Nasal cavity respiratory epithelium epithelial cell of viscerocranial mucosa (primary cell): ENCODE measurements around the gene STIP1. TPM values are rescaled to one million over a fixed set of nuclear protein-coding genes. Genes with fewer than 3 reads are reported as not detected.

Experiments used
- total RNA-seq: library from RNA; depleted of rRNA; stranded (reverse); fragments of >200 nt; gene quantifications from 2 replicates; pipeline ENCODE4 v1.2.3, GENCODE V29; 2014

The STIP1 gene
- total RNA-seq: 101 and 162 TPM in 2 replicates

GRCh38 chr11:64185693-64186491, at the start of gene STIP1:
STIP1 (plus strand) TSS chr11:64186171; CDS start chr11:64186262, 91 bp downstream.

GRCh38 chr11:64165842-64166635, 19.9 kb upstream of the STIP1 start, which contains the start of gene MACROD1:
MACROD1 (minus strand) TSS chr11:64166113; CDS start chr11:64165994, 119 bp downstream.

DNA sequence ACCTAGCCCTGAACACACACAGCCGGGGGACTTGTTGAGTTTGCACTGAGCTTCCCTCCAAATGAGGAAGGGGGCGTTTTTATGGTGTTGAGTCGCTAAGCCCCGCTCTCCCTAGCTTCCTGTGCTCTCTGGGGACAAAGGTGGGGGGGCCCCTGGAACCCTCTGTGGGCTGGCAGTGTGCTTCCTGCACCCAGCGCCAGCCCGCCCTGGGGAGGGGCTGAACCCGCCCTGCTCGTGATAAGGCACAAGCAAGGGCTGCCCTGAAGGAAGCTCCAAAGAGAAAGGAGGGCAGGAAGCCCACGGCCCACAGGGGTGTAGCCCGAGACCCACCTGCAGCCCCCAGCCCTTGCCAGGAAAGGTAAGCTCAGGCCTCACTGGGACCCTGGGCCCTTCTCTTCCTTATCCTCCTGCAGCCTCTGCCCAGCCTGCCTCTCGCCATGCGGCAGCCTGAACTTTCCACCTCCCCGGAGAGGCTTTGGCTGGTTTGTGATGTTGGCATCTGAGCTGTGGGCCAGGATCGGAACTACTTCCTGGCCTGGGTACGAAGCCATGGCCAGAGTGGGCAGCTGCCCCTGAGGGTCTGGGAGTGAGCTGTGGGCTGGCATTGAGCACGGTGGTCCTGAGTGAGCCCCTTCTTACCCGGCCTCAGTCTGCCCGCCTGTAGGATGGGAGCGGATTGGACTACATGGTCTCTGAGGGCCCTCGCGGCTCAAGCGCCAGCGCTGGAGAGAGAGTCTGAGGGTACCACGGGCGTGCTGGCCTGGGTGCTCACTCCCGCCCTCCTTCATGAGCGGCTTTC, 20.7 kb downstream of the STIP1 start, which contains the start of gene FERMT3:
Gene FERMT3, plus strand, starts transcription at position 265 of the 799 bp plus-strand sequence. CDS start 644 bp downstream, outside the sequence.

DNA sequence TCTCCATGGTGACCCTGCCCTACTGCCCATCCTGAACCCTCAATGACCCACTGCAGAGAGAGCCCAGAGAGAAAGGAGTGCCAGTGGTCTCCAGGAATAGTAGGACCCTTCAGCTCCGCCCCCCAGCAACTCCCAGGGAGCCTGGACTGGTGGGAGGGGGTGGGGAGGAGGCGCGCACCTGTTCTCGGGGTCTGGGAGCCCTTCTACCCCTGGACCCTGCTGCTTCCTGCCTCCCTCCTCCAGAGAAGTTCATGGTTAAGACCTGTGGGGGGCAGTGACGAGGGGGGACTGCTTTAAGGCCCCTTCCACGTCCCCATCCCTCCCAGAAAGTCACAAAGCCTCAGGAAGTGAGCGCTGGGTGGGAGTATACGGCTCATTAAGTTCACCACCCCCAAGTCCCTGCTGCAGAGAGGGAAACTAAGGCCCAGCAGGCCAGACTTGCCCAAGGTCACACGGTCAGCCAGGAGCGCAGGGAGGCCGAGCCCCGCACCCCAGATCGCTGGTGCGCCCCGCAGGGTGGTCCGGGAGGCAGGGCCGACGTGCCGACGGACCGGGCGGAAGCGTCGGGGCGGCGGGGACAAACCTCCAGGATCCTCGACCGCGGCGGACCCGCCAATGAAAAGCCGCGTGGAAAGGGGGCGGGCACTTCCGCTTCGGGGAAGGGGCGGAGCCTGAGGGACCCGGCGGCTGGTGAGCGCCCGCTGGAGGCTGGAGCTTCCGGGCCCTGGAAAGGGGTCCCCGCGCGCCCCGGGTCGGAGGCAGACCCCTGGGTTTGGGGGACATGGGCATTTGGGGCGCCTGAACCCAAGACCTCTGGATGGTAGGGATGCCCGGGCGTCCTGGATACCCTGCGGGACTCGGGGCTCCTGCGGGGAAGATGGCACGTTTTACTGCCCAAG, 39.9 kb downstream of the STIP1 start, which contains the start of the genes NUDT22 and TRPT1:
Gene NUDT22, plus strand, starts transcription at position 667 of the 899 bp plus-strand sequence. CDS start 379 bp downstream, outside the sequence.
Gene TRPT1, minus strand, starts transcription at position 579 of the 899 bp plus-strand sequence. Its CDS starts 326 bp downstream, at position 253.

DNA sequence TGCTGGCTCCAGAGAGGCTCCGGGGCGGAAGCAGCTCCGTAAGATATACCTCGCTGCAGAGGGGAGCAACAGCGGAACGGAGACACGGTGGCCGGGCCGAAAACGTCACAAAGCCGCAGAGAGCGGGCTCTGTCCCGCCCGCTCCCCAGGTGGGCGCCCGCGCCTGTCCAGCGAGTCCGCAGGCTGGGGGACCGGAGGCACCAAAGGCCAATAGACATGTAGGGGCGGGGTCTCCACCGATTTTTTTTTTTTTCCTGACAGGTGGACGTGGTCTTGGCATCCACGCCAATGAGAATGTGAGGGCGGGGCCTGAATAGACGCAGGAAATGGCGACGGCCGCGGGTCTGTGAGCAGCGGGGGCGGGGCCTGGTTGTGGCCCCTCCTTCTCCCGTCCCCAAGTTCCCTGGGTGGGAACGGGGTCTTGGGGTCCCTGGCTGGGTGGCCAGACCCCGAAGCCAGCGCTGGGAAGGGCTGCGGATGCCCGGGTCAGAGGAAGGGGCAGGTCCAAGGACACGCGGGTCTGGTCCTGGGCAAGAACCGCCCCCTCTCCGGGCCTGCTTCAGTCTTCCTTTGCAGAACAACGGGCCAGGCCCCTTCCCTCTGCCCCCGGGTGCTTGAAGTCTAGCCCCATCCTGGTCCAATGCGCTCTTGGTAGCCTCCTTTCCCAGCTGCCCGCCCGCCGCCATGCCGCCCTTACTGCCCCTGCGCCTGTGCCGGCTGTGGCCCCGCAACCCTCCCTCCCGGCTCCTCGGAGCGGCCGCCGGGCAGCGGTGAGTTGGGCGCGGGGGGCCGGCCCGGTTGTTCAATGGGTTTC, 44.4 kb downstream of the STIP1 start, which contains the start of gene DNAJC4:
Gene DNAJC4, plus strand, starts transcription at position 378 of the 814 bp plus-strand sequence. Its CDS starts 307 bp downstream, at position 685.

DNA sequence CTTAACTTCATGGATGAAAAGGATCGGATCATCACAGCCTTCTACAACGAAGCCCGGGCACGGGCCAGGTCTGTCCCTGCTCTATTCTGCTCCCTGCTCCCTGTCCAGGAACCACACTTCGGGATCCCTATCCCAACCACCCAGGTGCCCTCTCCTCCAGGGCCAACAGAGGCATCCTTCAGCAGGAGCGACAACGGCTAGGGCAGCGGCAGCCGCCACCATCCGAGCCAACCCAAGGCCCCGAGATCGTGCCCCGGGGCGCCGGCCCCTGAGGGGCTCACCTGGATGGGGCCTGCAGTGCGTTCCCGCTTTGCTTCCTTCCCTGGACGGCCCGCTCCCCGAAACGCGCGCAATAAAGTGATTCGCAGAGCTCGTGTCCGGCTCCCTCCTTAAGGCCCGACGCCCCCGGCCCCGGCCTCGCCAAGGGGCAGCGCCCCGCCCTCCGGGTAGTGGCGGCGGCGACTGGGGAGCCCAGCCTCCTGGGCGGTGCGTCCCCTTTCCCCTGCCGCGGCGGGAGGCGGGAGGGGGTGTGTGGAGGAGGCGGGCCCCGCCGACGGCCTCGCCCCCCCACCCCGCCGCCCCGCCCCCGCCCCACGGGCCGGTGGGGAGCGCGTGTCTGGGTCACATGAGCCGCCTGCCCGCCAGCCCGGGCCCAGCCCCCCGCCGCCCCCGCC, 48.1 kb downstream of the STIP1 start, which contains the start of gene VEGFB:
Gene VEGFB, plus strand, starts transcription at position 672 of the 674 bp plus-strand sequence. CDS start 250 bp downstream, outside the sequence.

GRCh38 chr11:64240435-64241240, 54.7 kb downstream of the STIP1 start, which contains the start of gene FKBP2:
FKBP2 (plus strand) TSS chr11:64241095; CDS start chr11:64242388, 1,293 bp downstream.

GRCh38 chr11:64246871-64247728, 61.1 kb downstream of the STIP1 start, which contains the start of gene PPP1R14B:
PPP1R14B (minus strand) TSS chr11:64246943; CDS start chr11:64246673, 270 bp downstream.

GRCh38 chr11:64251016-64251752, 65.2 kb downstream of the STIP1 start, which contains the start of gene PLCB3:
PLCB3 (plus strand) TSS chr11:64251530; CDS start chr11:64251650, 120 bp downstream.

Other genes with a start within 250 kb of the STIP1 start
- gene NAA40, start 247.2 kb upstream of the STIP1 start, total RNA-seq: 4.8 and 13.0 TPM in 2 replicates
- gene COX8A, start 211.6 kb upstream of the STIP1 start, total RNA-seq: 221 and 307 TPM in 2 replicates
- 43.6 and 44.1 TPM in 2 replicates for gene OTUB1, start 199.7 kb upstream of the STIP1 start, total RNA-seq
- gene FLRT1, start 150.2 kb upstream of the STIP1 start, total RNA-seq: 0.14 and 0.34 TPM in 2 replicates
- gene MACROD1, start 20.1 kb upstream of the STIP1 start, total RNA-seq: 19.4 and 26.3 TPM in 2 replicates
- gene FERMT3, start 20.6 kb downstream of the STIP1 start, total RNA-seq: 0.34 and 0.71 TPM in 2 replicates
- 12.4 and 13.7 TPM in 2 replicates for gene TRPT1, start 40.0 kb downstream of the STIP1 start, total RNA-seq
- gene NUDT22, start 40.1 kb downstream of the STIP1 start, total RNA-seq: 39.4 and 69.4 TPM in 2 replicates
- gene DNAJC4, start 44.4 kb downstream of the STIP1 start, total RNA-seq: 10.3 and 16.2 TPM in 2 replicates
- 11.3 and 22.2 TPM in 2 replicates for gene VEGFB, start 48.4 kb downstream of the STIP1 start, total RNA-seq
- 47.3 and 103 TPM in 2 replicates for gene FKBP2, start 54.9 kb downstream of the STIP1 start, total RNA-seq
- gene PPP1R14B, start 60.8 kb downstream of the STIP1 start, total RNA-seq: 145 and 308 TPM in 2 replicates
- gene PLCB3, start 65.4 kb downstream of the STIP1 start, total RNA-seq: 26.7 and 46.3 TPM in 2 replicates
- gene BAD, start 98.5 kb downstream of the STIP1 start, total RNA-seq: 35.6 and 76.6 TPM in 2 replicates
- 4.4 and 11.0 TPM in 2 replicates for gene GPR137, start 99.7 kb downstream of the STIP1 start, total RNA-seq
- gene KCNK4, start 105.1 kb downstream of the STIP1 start, total RNA-seq: not detected in 2 replicates
- 0.14 and 0.34 TPM in 2 replicates for gene CATSPERZ, start 114.2 kb downstream of the STIP1 start, total RNA-seq
- gene ESRRA, start 119.4 kb downstream of the STIP1 start, total RNA-seq: 85.4 and 102 TPM in 2 replicates
- gene TRMT112, start 131.4 kb downstream of the STIP1 start, total RNA-seq: 120 and 340 TPM in 2 replicates
- 188 and 482 TPM in 2 replicates for gene PRDX5, start 131.9 kb downstream of the STIP1 start, total RNA-seq
- 2.1 and 2.7 TPM in 2 replicates for gene CCDC88B, start 154.0 kb downstream of the STIP1 start, total RNA-seq
- 44.1 and 54.2 TPM in 2 replicates for gene RPS6KA4, start 173.0 kb downstream of the STIP1 start, total RNA-seq